Measurements from ENCODE around the gene MYCBP2. TPM values are rescaled to one million over a fixed set of nuclear protein-coding genes. Genes with fewer than 3 reads are reported as not detected.

The MYCBP2 gene
- total RNA-seq, 3 donors from 2014 or later = 179 to 282 (median 181) TPM

- H3K36me3 ChIP-seq = no peaks in the 10 kb centered on the region
- no peaks in the 10 kb centered on the region for H3K27me3 ChIP-seq
- TF ChIP-seq CTCF (IDR thresholded peaks at IDR 0.05) = no peak
- peak; percentile 35 to 45 (median 42) for TF ChIP-seq POLR2AphosphoS5 (IDR thresholded peaks at IDR 0.05)
- TF ChIP-seq POLR2A (IDR thresholded peaks at IDR 0.05) = no peak
- peaks cover 4 to 8% of the 10 kb centered on the region in 2 donors for H3K4me1 ChIP-seq
- H3K4me3 ChIP-seq = peak overlapping the region; percentile 80 to 84 (median 81)
- H3K27ac ChIP-seq = peak overlapping the region; percentile 70 to 79
- intact Hi-C loops (cut with DNase I; ENCODE audit: low total_unique reads) = loop anchor here (5.0 kb wide), 1 partner anchor 852 kb away; no protein-coding TSS in a partner anchor
- no peaks in the 10 kb centered on the region for H3K9me3 ChIP-seq
- DNase-seq (ENCODE audit: low spot score in 2 of 2) = peak; percentile 61 to 75
These were observed 2.4 kb upstream of the MYCBP2 start for GRCh38 chr13:77329133-77329910.

- H3K9me3 ChIP-seq = no peaks in the 10 kb centered on the region
- intact Hi-C loops (cut with DNase I; ENCODE audit: low total_unique reads) = loop anchor here (5.0 kb wide), 1 partner anchor 851 kb away; no protein-coding TSS in a partner anchor
- peak overlapping the region; percentile 70 to 79 for H3K27ac ChIP-seq
- peak overlapping the region; percentile 80 to 84 (median 81) for H3K4me3 ChIP-seq
- no peak for TF ChIP-seq CTCF (IDR thresholded peaks at IDR 0.05)
- TF ChIP-seq POLR2A (IDR thresholded peaks at IDR 0.05) = no peak
- DNase-seq (ENCODE audit: low spot score in 2 of 2) = no peak
- no peaks in the 10 kb centered on the region for H3K36me3 ChIP-seq
- H3K4me1 ChIP-seq = peaks cover 4 to 11% of the 10 kb centered on the region in 2 donors
- no peaks in the 10 kb centered on the region for H3K27me3 ChIP-seq
These were observed 1.9 kb upstream of the MYCBP2 start for GRCh38 chr13:77328819-77329132.

DNA sequence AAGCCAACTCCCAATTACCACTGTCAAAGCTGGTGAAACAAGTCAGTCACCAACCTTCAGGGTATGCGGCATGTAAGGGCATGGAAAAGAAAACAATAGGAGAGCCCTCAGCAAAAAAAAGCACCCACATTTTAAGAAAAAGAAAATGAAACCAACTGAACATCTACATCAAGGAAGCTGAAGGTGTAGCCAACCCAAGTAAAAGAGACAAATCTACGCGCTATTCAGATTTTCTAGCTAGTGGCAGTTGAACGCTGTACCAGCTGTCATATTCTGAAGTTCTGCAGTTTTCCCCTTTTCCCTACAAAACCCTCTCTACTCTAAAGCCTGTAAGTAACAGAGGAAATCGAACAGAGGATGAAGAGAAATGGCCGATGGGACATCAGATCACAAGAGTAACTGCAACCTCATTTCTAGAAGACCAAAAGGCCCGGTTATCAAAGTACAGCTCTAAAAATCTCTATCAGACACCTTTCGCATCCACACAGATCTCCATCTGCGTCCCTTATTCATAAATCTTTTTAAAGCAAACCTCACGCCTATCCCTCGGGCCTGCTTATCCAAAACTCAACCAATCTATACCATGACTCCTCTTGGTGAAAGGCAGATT is 1.4 kb downstream of the MYCBP2 start:
- peaks cover 4 to 20% of the 10 kb centered on the region in 2 donors for H3K4me1 ChIP-seq
- TF ChIP-seq CTCF (IDR thresholded peaks at IDR 0.05) (no peak), POLR2AphosphoS5 (IDR thresholded peaks at IDR 0.05) (no peak), POLR2A (IDR thresholded peaks at IDR 0.05) (no peak)
- intact Hi-C loops (cut with DNase I; ENCODE audit: low total_unique reads) = loop anchor here (5.0 kb wide), 1 partner anchor 848 kb away; no protein-coding TSS in a partner anchor
- peak overlapping the region; percentile 90 to 94 for H3K27ac ChIP-seq
- no peaks in the 10 kb centered on the region for H3K9me3 ChIP-seq
- no peak for DNase-seq (ENCODE audit: low spot score in 2 of 2)
- H3K27me3 ChIP-seq = no peaks in the 10 kb centered on the region
- H3K36me3 ChIP-seq = no peaks in the 10 kb centered on the region
- peak overlapping the region; percentile 88 to 96 (median 96) for H3K4me3 ChIP-seq

GRCh38 chr13:77323858-77324257 is 3.0 kb downstream of the MYCBP2 start:
- no peak for TF ChIP-seq CTCF (IDR thresholded peaks at IDR 0.05)
- TF ChIP-seq POLR2AphosphoS5 (IDR thresholded peaks at IDR 0.05) = no peak
- TF ChIP-seq POLR2A (IDR thresholded peaks at IDR 0.05) = no peak
- peaks cover 4 to 20% of the 10 kb centered on the region in 2 donors for H3K4me1 ChIP-seq
- intact Hi-C loops (cut with DNase I; ENCODE audit: low total_unique reads) = no loop called here

GRCh38 chr13:77319536-77319935 is 7.4 kb downstream of the MYCBP2 start:
- intact Hi-C loops (cut with DNase I; ENCODE audit: low total_unique reads) = no loop called here

More at GRCh38 chr13:77323858-77324257, 3.0 kb downstream of the MYCBP2 start:
- Histone ChIP-seq H3K9me3 (no peaks in the 10 kb centered on the region), H3K27ac (no peak overlapping the region), H3K36me3 (no peaks in the 10 kb centered on the region), H3K4me3 (no peak overlapping the region), H3K27me3 (no peaks in the 10 kb centered on the region)
- DNase-seq (ENCODE audit: low spot score in 2 of 2) = no peak

More at GRCh38 chr13:77319536-77319935, 7.4 kb downstream of the MYCBP2 start:
- DNase-seq (ENCODE audit: low spot score in 2 of 2) = no peak
- Histone ChIP-seq H3K9me3 (no peaks in the 10 kb centered on the region), H3K27me3 (no peaks in the 10 kb centered on the region), H3K27ac (no peak overlapping the region), H3K4me1 (peaks cover 0 to 19% of the 10 kb centered on the region in 2 donors), H3K36me3 (no peaks in the 10 kb centered on the region), H3K4me3 (no peak overlapping the region)
- no peak for TF ChIP-seq POLR2A (IDR thresholded peaks at IDR 0.05)
- no peak for TF ChIP-seq CTCF (IDR thresholded peaks at IDR 0.05)
- no peak for TF ChIP-seq POLR2AphosphoS5 (IDR thresholded peaks at IDR 0.05)
